SJCRH30 (cell line): Measurements from ENCODE around the gene CTNNA2. TPM values are rescaled to one million over a fixed set of nuclear protein-coding genes. Genes with fewer than 3 reads are reported as not detected.
A peak's percentile ranks its signal among the peaks of the same experiment; 100 is the strongest.

ENCODE experiments used
- DNase-seq, 2 experiments: peaks; one replicate each; pipeline ENCODE4 v3.0.0-alpha.2; 2015 to 2020
- H3K27ac ChIP-seq: fragments of 250-450 bp; sonication (Bioruptor Pico); 2 replicates; pipeline ENCODE4 v1.5.1; 2020; ENCODE audit warnings: mild to moderate bottlenecking, moderate library complexity
- H3K27me3 ChIP-seq: fragments of 250-450 bp; sonication (Bioruptor Pico); 2 replicates; pipeline ENCODE4 v1.5.1; 2020; ENCODE audit warnings: mild to moderate bottlenecking, moderate library complexity
- H3K36me3 ChIP-seq: fragments of 250-450 bp; sonication (Bioruptor Pico); 2 replicates; pipeline ENCODE4 v1.5.1; 2020; ENCODE audit warnings: mild to moderate bottlenecking, moderate library complexity
- H3K4me1 ChIP-seq: fragments of 250-450 bp; sonication (Bioruptor Pico); 2 replicates; pipeline ENCODE4 v1.5.1; 2020; ENCODE audit warnings: mild to moderate bottlenecking, moderate library complexity
- H3K4me3 ChIP-seq: fragments of 250-450 bp; sonication (Bioruptor Pico); 2 replicates; pipeline ENCODE4 v1.5.1; 2020; ENCODE audit warnings: mild to moderate bottlenecking, moderate library complexity
- H3K9me3 ChIP-seq: fragments of 250-450 bp; sonication (Bioruptor Pico); replicated peaks from 2 replicates; pipeline ENCODE4 v1.5.1; 2020; ENCODE audit warnings: mild to moderate bottlenecking, moderate library complexity
- total RNA-seq: library from RNA; depleted of rRNA; stranded (reverse); fragments of >200 nt; shearing (Covaris generic); gene quantifications from 2 replicates; pipeline ENCODE4 v1.2.3, GENCODE V29; 2014

CTNNA2 gene
- total RNA-seq, 1 experiment from 2014 or later = not detected

GRCh38 chr2:80255918-80256781, 743.3 kb downstream of the CTNNA2 start:
- H3K4me3 ChIP-seq = no peak overlapping the region
- peaks cover 26% of the 10 kb centered on the region; the same call in 1 of the 2 replicates for H3K27me3 ChIP-seq
- no peaks in the 10 kb centered on the region for H3K36me3 ChIP-seq
- H3K4me1 ChIP-seq = no peaks in the 10 kb centered on the region
- no peak overlapping the region for H3K27ac ChIP-seq
- peak in 1 of 2 experiments; percentile 32 for DNase-seq
- no peaks in the 10 kb centered on the region for H3K9me3 ChIP-seq

GRCh38 chr2:80256782-80257167, 743.9 kb downstream of the CTNNA2 start:
- Histone ChIP-seq H3K9me3 (no peaks in the 10 kb centered on the region), H3K4me1 (no peaks in the 10 kb centered on the region), H3K27me3 (peaks cover 32% of the 10 kb centered on the region; the same call in 1 of the 2 replicates), H3K4me3 (no peak overlapping the region), H3K36me3 (no peaks in the 10 kb centered on the region), H3K27ac (no peak overlapping the region)
- DNase-seq = no peak

- H3K4me3 ChIP-seq = no peak overlapping the region
- no peaks in the 10 kb centered on the region for H3K36me3 ChIP-seq
- H3K4me1 ChIP-seq = no peaks in the 10 kb centered on the region
- no peak for DNase-seq
- H3K9me3 ChIP-seq = no peaks in the 10 kb centered on the region
- peaks cover 32% of the 10 kb centered on the region; the same call in 1 of the 2 replicates for H3K27me3 ChIP-seq
- H3K27ac ChIP-seq = no peak overlapping the region
Observed at GRCh38 chr2:80257450-80257849, 744.6 kb downstream of the CTNNA2 start.

DNA sequence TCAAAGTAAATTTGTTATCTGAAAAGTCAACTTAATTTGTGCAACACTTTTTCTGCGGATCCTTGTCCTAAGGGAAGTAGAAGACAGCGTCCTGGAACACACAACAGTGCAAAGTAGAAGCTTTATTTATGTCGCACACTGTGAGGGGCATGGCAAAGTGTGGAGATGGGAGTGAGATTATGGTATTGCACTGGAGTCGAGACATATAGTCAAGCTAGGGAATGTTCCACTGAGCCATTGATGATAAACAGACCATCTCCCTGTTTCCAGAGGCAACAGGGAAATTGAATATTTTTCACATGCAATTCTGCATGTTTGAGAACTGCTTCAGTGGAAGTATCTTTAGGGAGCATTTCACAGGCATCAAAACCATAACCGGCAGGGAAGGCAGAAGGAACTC, 745.5 kb downstream of the CTNNA2 start:
- H3K9me3 ChIP-seq = no peaks in the 10 kb centered on the region
- no peak overlapping the region for H3K27ac ChIP-seq
- peaks cover 37% of the 10 kb centered on the region; the same call in 1 of the 2 replicates for H3K27me3 ChIP-seq
- H3K4me3 ChIP-seq = no peak overlapping the region
- no peaks in the 10 kb centered on the region for H3K4me1 ChIP-seq
- DNase-seq = no peak
- no peaks in the 10 kb centered on the region for H3K36me3 ChIP-seq

DNA sequence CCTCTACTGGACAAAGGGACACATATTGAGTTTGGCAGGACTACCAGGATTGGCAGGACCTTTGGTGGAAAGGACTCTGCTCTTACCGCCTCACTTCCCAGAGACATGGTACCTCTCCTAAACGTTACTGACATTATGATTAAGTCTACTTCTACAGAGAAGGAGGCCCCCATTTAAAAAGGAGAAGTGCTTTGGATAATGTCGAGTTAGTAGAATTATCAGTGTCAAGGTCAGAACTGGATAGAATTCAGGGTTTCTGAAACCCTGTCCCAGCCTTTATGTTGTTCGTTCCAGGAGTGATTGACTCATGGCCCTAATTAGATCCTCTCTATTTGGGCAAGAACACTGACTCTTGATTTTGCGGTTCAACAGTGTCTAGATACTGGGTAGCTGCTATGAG, 745.9 kb downstream of the CTNNA2 start:
- H3K4me3 ChIP-seq = no peak overlapping the region
- peaks cover 37% of the 10 kb centered on the region; the same call in 1 of the 2 replicates for H3K27me3 ChIP-seq
- no peak for DNase-seq
- H3K27ac ChIP-seq = no peak overlapping the region
- H3K4me1 ChIP-seq = no peaks in the 10 kb centered on the region
- H3K36me3 ChIP-seq = no peaks in the 10 kb centered on the region
- H3K9me3 ChIP-seq = no peaks in the 10 kb centered on the region

- Histone ChIP-seq H3K4me3 (no peak overlapping the region), H3K36me3 (no peaks in the 10 kb centered on the region), H3K27ac (no peak overlapping the region), H3K9me3 (no peaks in the 10 kb centered on the region), H3K4me1 (no peaks in the 10 kb centered on the region), H3K27me3 (peaks cover 37% of the 10 kb centered on the region; the same call in 1 of the 2 replicates)
- no peak for DNase-seq
Observed at GRCh38 chr2:80259292-80259691, 746.4 kb downstream of the CTNNA2 start.

DNA sequence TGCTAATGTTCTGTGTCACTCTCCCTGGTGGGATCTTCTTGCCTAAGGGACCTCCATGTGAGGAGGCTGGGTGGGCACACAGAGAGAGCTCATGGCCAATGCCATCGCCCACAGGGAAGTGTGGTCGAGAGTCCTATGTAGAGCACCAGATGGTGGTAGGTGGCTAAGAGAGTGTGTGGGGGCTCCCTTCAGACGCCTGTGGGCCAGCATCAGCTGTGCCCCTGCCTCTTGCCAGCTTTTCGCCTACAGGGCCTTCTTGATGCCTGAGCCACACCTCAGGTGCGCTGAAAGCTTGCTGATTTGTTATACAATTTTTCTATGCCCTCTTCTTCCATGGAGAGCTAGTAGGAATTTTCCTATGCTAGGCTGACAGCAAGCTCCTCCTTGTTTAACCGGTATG, 753.4 kb downstream of the CTNNA2 start:
- Histone ChIP-seq H3K4me3 (no peak overlapping the region), H3K27ac (no peak overlapping the region), H3K36me3 (no peaks in the 10 kb centered on the region), H3K9me3 (no peaks in the 10 kb centered on the region), H3K4me1 (no peaks in the 10 kb centered on the region), H3K27me3 (peaks cover 16% of the 10 kb centered on the region; the same call in 1 of the 2 replicates)
- no peak for DNase-seq

- peaks cover 9% of the 10 kb centered on the region for H3K27me3 ChIP-seq
- no peak for DNase-seq
Observed at GRCh38 chr2:80269806-80270205, 757.0 kb downstream of the CTNNA2 start.

DNA sequence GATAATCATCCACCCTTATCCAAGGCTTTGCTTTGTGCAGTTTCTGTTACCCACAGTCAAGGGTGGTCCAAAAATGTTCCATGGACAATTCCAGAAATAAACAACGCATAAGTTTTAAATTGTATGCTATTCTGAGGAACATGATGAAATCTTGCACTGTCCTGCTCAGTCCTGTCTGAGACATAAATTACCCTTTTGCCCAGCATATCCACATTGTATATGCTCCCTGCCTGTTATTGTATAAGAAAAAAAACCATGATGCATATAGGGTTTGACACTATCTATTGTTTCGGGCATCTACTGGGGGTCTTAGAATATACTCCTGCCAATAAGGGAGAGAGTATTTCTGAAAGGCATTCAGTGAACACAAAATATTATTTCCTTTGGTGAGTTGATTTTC, 767.7 kb downstream of the CTNNA2 start:
- no peak for DNase-seq
- no peaks in the 10 kb centered on the region for H3K9me3 ChIP-seq
- no peak overlapping the region for H3K4me3 ChIP-seq

More at GRCh38 chr2:80269806-80270205, 757.0 kb downstream of the CTNNA2 start:
- no peaks in the 10 kb centered on the region for H3K4me1 ChIP-seq
- no peaks in the 10 kb centered on the region for H3K36me3 ChIP-seq
- H3K4me3 ChIP-seq = no peak overlapping the region
- H3K27ac ChIP-seq = no peak overlapping the region
- no peaks in the 10 kb centered on the region for H3K9me3 ChIP-seq

DNA sequence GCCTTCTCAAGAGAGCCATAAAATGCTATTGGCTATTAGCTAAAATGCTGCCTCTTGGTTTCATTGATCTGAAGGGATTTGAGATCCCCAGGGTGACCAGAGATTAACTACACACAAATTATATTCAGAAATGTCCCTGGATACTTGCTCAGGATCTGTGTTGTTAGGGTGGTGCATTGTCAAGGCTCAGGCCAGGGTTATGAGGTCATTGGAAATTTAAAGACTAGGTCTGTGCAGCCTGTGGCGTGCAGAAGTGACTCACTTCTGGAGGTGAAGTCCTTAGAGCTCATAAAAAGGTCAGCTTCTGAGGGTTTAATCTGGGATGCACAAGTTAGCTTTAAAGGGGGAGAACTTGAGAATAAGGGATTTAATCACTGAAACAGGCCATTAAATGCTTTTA, 768.2 kb downstream of the CTNNA2 start:
- Histone ChIP-seq H3K36me3 (no peaks in the 10 kb centered on the region), H3K4me3 (no peak overlapping the region), H3K27ac (no peak overlapping the region), H3K9me3 (no peaks in the 10 kb centered on the region), H3K4me1 (no peaks in the 10 kb centered on the region), H3K27me3 (no peaks in the 10 kb centered on the region)
- DNase-seq = no peak

More for the DNA sequence above, 767.7 kb downstream of the CTNNA2 start:
- no peaks in the 10 kb centered on the region for H3K27me3 ChIP-seq
- no peaks in the 10 kb centered on the region for H3K4me1 ChIP-seq
- H3K36me3 ChIP-seq = no peaks in the 10 kb centered on the region
- H3K27ac ChIP-seq = no peak overlapping the region

DNA sequence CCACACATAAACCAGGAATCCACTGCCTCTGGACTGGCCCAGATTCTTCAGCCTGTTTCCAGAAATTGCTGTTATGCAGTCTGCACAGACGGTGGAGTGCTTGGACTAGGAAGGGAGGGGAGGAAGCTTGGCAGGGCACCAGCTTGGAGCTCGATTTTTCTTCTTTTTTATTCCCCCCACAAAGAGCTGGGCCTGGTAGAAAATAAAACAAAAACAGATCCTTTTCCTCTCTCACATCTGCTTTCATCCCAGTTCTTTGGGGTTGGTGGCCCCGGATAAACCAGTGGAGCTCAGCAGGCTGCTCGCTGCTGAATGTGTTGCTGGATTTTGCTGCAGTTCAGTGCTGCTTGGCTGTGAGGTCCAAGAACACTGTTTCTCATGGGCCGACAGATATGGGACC, 775.7 kb downstream of the CTNNA2 start:
- Histone ChIP-seq H3K4me1 (no peaks in the 10 kb centered on the region), H3K27me3 (0 out of 2 replicates have a peak, but pooled peaks cover 5% of the 10 kb centered on the region), H3K9me3 (no peaks in the 10 kb centered on the region), H3K27ac (no peak overlapping the region), H3K4me3 (no peak overlapping the region), H3K36me3 (no peaks in the 10 kb centered on the region)
- DNase-seq = no peak

- no peaks in the 10 kb centered on the region for H3K36me3 ChIP-seq
- H3K4me3 ChIP-seq = no peak overlapping the region
- H3K27me3 ChIP-seq = peaks cover 11% of the 10 kb centered on the region; the same call in 1 of the 2 replicates
- no peak overlapping the region for H3K27ac ChIP-seq
- no peaks in the 10 kb centered on the region for H3K9me3 ChIP-seq
- no peaks in the 10 kb centered on the region for H3K4me1 ChIP-seq
- no peak for DNase-seq
Observed at GRCh38 chr2:80291656-80292055, 778.8 kb downstream of the CTNNA2 start.

DNA sequence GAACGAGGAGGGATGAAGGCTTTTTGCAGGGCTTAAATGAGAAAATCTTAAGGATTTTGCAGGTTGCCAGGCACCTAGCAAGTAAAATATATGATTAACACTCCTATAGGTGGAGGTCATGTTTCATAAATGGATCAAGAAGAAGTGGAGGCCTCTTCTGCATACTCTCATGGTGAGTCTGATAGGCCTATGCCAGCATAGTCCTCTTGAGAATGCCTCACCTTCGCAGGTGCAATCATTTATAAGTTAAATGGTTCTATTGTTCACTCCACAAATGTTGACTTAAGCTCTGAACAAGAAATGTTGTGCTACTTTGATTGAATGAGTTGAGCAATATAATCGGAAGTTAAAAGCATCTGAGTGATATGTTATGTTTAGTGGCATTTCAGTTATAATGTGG, 779.6 kb downstream of the CTNNA2 start:
- Histone ChIP-seq H3K27me3 (peaks cover 5% of the 10 kb centered on the region; the same call in 1 of the 2 replicates), H3K27ac (no peak overlapping the region), H3K4me3 (no peak overlapping the region), H3K4me1 (no peaks in the 10 kb centered on the region), H3K9me3 (no peaks in the 10 kb centered on the region), H3K36me3 (no peaks in the 10 kb centered on the region)
- no peak for DNase-seq

DNA sequence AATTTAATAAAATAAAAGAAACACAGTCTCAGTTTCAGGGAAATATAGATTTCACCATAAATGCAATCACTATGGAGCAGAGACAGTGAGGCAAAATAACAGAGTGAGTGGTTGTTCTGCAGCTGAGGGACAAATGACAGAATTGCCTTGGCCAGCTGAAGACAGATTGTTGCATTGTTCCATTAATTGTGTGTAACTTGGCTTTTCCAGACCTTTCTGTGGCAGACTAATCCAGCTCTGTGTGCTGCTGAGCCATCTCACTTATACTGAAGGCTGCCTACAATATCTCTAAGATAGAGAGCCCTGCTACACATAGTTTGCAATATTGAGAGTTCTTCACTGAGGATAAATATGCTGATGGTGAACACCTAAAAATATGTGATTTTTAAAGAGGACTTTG, 780.2 kb downstream of the CTNNA2 start:
- no peaks in the 10 kb centered on the region for H3K4me1 ChIP-seq

DNA sequence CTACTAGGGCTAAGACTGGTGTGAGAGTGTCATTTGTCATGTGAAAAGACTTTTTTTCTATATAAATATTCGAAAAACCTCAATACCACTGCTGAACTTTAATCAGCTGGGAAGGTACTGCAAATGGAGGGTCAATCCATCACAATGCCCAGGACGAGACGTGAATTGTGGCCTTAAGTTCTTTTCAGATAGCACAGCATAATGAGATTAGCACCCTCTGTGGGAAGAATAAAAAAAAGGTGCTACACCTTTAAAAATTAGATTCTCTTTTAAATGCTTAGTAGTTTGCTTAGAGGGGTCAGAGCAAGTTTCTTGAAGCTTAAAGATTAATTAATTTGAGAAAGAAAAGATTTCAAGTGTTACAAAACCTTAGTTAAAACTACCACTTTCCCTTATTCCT, 786.1 kb downstream of the CTNNA2 start:
- H3K9me3 ChIP-seq = no peaks in the 10 kb centered on the region
- H3K36me3 ChIP-seq = no peaks in the 10 kb centered on the region
- no peak overlapping the region for H3K4me3 ChIP-seq
- DNase-seq = no peak
- no peak overlapping the region for H3K27ac ChIP-seq
- H3K27me3 ChIP-seq = peaks cover 5% of the 10 kb centered on the region; the same call in 1 of the 2 replicates
- H3K4me1 ChIP-seq = no peaks in the 10 kb centered on the region

More for the DNA sequence above, 780.2 kb downstream of the CTNNA2 start:
- H3K27me3 ChIP-seq = peaks cover 5% of the 10 kb centered on the region; the same call in 1 of the 2 replicates
- no peak overlapping the region for H3K27ac ChIP-seq
- no peaks in the 10 kb centered on the region for H3K9me3 ChIP-seq
- H3K36me3 ChIP-seq = no peaks in the 10 kb centered on the region
- no peak overlapping the region for H3K4me3 ChIP-seq
- no peak for DNase-seq
